CD4-positive, alpha-beta T cell treated with Interleukin-2 at 100 ng/mL for 4 hours (primary cell): ENCODE data around the gene IKBKG.
"Not testable (repeated sequence)": the region's sequence is repeated elsewhere in the genome, so short reads cannot be mapped to it uniquely, and the experiment has no call there.

ENCODE experiments used
- DNase-seq: peaks from one replicate; pipeline ENCODE4 v3.0.0-alpha.2; 2020; ENCODE audit warnings: low spot score

The IKBKG gene

DNA sequence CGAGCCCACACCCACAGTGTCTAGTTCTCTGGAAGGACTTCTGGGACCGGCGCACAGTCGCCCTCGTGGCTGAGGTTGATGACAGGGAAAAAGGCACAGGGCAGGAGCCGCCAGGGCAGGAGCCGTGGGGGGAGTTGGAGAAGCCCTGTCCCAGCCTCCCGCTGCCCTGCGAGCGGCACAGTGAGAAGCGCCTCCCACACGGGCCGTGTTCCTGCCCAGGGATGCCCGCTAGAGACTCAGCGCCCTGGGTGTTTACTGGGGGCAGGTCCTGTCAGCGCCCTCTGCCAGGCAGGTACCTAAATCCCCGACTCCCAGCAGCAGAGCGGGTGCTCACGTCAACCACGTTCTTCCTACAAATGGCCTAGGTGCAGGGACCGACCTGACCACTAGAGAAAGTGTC is 11.5 kb downstream of the IKBKG start:
- DNase-seq = not testable (repeated sequence)

DNA sequence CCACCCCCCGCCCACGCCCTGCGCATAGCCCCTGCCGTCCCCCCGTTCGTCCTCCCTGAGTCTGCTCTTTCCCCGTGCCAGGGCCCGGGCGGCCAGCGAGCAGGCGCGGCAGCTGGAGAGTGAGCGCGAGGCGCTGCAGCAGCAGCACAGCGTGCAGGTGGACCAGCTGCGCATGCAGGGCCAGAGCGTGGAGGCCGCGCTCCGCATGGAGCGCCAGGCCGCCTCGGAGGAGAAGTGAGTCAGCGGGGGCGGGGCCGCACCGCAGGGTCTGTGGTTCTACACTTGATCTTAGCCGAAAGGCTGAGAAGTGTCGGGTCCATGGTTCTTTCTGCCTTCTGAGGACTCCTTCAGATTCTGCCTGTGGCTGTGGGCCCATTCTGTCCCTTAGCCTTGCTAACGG is 12.9 kb downstream of the IKBKG start:
- DNase-seq = not testable (repeated sequence)

DNA sequence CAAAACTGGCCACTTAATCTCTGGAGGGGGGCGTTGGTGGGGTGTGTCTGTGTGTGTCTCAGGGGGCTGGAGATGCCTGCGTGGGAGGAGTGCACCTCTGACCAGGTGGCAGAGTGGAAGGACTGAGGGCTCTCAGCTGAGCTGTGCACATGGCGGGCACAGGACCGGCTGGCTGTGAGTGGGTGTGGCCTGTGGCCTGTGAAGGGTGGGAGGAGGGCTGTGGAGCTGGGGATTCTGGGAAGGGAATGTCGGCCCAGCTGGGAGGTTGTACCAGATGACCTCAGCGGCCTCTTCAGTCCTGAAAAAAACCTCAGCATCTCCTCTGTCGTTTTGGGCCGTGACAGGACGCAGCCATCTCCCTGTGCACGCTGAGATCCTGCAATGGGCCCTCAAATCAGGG is 14.9 kb downstream of the IKBKG start:
- DNase-seq = not testable (repeated sequence)

DNA sequence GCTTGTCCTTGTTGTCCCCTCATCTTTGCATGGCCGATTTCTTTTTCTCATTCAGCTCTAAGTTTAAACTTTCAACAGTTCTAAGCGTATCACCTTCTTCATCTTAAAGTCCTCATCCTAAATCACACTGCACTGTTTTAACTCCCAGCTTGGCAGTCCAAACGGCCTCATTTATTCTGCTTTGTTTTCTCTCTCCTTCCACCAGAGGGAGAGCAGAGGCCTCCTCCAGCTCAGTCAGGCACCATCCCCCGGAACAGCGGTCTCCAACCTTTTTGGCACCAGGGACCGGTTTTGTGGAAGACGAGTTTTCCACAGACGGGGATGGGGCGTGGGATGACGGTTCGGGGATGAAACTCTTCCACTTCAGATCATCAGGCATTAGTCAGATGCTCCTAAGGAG is 22.9 kb downstream of the IKBKG start:
- DNase-seq = not testable (repeated sequence)

DNA sequence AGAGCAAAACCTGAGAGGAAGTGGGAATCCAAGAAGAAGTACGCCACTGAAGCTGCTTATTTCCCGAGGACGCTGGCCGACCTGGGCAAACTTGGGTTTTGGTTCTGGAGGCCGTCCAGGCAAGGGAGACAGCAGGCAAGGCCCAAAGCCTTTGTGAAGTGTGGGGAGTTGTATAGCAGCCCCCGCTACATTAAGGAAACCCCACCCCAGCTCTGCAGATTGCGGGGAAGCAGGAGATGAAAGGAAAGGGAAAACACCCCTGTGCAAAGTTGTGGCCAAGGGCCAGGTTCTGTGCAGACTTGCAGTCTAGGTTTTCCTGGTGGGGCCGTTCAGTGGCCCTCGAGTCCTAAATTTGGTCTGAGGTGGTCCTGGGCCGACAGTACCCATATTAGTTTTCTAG is 25.6 kb downstream of the IKBKG start:
- DNase-seq = not testable (repeated sequence)

DNA sequence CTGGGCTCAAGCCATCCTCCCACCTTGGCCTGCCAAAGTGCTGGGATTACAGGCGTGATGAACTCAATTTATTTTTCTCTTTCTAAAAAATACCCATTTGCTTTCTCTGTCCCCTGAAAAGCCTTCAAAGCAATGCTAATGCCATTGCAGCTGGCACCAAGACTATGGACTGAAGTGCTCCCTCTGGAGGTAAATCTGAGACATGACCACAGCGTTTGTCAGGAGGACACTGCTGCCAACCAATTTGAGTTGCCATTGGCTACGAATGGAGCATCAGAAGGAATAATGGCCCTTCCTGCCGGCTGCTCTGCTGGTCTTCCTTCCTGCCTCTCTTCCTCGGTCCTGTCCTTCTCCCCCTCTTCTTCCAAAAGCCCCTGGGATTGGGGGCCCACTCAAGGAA is 27.7 kb downstream of the IKBKG start:
- not testable (repeated sequence) for DNase-seq

DNA sequence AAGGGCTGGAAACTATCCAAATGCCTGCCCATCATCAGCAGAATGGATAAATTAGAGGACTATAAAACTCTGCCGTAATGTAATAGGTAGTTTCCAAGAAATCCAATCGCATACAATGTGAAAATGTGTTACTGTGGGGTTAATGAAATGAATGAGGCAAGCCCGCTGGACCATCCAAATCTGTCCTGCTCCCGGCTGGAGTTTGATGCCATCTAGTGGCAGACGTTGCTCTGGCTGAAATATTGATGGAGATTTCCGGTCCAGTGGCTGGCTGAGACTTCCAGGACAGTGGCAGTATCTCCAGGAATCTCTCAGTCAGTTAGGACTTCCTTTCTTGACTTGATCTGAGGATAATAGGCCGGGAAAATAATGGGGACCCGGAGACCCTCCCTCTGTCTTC is 35.6 kb downstream of the IKBKG start:
- DNase-seq = not testable (repeated sequence)

DNA sequence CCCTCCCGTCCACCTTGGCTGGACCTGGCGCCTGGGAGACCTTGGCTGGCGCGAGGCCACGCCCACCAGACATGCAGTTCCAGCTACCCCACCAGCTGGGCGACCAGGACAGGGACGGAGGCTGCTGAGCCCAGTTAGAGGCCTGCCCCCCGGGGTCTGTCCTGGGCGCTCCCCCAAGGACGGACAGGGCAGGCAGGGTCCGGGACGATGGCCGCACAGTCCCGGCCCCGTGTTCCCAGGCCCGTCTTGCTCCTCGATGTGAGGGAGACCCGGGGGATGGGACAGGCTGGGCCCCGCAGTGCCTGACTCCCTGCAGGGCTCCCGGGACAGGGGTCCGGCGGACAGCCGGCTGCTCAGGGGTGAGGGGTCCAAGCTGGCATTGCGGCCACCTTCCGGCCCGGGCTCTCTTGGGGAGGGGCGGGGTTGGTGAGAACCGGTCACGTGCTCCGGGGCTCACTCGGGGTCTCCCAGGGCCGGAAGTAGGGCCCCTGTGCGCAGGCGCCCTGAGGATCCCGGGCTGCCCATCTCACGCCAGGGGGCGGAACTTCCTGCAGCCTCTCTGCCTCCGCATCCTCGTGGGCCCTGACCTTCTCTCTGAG is 37.3 kb downstream of the IKBKG start, which contains the start of gene CTAG1A:
CTAG1A (plus strand) TSS at position 549 of the 599 bp plus-strand sequence. CDS start 74 bp downstream, outside the sequence.
- not testable (repeated sequence) for DNase-seq

DNA sequence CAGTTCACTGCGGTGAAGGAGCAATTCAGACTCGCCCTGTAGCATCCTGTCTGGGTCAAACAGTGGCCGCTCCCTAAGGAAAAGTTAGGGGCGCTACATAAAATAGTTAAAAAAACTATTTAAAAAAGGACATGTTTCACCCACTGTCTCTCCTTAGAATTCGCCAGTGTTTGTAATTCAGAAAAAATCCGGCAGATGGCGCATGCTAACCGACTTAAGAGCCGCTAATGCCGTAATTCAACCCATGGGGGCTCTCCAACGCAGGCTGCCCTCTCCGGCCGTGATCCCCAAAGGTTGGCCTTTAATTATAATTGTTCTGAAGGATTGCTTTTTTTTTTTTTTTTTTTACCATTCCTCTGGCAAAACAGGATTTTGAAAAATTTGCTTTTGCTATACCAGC is 43.0 kb downstream of the IKBKG start:
- not testable (repeated sequence) for DNase-seq

DNA sequence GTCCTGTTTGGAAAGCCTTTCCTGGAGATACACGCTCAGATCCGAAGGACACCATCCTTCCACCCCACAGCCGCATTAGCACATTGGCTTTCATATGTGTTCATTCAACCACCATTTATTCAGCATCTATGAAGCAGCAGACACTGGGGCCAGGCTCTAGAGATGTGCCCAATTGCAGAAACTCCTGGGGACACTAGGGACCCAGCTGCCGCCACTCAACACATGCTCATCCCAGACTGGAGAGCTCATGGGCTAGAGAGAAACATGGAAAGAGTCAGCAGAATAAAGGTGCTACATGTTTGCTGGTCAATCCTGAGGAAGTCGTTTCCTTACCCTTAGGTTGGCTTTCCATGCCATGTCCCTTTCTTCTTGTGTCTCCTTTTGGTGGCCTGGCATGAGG is 45.1 kb downstream of the IKBKG start:
- no peak for DNase-seq

DNA sequence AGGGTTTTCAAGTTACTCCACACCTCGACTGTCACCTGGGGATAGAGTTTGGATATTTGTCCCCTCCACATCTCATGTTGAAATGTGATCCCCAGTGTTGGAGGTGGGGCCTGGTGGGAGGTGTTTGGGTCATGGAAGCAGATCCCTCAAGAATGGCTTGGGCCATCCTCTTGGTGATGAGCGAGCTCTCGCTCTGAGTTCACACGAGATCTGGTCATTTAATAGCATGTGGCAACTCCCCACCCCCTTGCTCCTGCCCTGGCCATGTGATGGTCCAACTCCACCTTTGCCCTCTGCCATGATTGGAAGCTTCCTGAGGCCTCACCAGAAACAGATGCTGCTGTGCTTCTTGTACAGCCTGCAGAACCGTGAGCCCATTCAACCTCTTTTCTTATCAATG is 45.8 kb downstream of the IKBKG start:
- DNase-seq = no peak

DNA sequence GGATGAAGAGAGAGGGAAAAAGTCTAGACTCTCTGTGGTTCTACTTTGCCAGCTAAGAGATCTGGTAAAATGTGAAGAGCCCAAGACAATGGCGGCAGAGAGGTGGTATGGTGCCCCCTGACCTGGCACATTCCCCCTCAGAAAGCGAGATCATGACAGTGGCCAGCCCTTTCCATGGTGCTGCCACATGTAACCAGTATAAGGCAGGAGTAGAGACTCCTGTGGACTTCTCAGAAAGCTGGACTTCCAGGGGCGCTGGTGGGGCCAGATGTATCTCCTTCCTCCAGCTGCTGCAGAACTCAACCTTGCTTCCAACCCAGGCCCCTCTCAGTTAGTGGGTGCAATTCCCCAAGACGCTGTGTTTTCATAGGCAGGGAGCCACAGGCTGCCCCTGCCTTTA is 47.1 kb downstream of the IKBKG start:
- DNase-seq = no peak

DNA sequence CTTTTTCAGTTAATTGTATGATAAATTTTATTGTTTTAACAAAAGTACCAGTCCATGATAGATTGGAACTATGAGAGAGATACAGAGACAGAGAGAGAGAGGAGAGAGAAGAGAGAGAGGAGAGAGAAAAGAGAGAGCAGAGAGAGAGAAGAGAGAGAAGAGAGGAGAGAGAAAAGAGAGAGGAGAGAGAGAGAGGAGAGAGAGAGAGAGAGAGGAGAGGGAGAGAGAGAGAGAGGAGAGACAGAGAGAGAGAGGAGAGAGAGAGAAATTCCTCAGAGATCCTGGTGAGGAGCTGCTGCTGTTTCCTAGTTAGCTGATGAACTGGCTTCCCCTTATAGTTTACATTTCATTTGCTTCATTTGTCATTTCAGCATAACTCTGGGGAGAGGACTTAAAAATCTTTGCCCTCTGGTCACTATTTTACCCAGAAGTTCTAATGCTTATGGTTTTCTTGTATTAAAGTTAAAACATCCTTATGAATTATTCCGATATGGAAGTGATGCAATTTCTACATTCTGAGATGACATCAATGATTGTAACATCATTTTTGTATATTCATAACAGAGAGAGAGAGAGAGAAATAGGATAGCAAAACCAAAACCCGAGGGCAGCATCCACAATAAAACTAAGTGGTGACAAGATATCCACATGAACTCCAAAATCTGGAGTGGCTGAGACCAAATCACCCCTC is 48.3 kb downstream of the IKBKG start:
- DNase-seq = no peak

DNA sequence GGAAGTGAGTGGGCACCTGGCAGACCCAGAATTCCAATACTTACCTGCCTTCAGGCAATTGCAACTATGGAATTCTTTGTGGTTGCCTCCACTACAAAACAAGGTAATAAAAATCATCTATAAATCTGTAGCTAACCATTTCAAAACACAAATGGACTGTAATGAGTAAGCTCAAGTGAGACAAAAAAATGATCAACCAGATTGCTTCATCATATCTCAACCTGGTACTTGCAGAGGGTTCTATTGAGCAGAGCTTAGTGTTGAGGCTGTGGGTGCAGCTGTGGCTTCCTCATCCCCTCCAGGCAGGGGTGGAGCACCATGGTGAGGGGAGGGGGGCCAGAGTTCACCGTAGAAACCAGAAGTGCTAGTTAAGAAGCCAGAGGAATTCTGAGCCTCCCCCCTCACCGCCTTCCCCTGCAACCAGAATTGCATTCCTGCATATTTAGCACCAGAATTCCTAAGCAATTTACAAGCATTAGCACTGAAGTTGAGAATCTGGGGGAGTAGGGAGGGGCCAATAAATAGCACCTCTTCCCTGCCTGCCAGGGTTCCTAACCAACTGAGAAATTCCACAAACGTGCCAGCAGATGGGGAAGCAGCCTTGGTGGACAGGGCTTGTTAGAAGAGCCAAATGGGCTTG is 49.0 kb downstream of the IKBKG start:
- peak; percentile 10 for DNase-seq

DNA sequence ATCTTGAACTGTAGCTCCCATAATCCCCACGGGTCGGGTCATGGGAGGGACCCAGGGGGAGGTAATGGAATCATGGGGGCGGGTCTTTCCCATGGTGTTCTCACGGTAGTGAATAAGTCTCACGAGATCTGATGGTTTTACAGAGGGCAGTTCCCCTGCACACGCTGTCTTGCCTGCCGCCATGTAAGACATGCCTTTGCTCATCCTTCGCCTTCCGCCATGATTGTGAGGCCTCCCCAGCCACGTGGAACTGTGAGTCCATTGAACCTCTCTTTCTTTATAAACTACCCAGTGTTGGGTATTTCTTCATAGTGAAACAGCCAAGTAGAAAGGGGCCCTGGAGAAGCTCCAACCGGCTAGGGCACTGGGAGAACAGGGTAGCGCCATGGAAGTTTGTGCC is 49.8 kb downstream of the IKBKG start:
- DNase-seq = no peak

DNA sequence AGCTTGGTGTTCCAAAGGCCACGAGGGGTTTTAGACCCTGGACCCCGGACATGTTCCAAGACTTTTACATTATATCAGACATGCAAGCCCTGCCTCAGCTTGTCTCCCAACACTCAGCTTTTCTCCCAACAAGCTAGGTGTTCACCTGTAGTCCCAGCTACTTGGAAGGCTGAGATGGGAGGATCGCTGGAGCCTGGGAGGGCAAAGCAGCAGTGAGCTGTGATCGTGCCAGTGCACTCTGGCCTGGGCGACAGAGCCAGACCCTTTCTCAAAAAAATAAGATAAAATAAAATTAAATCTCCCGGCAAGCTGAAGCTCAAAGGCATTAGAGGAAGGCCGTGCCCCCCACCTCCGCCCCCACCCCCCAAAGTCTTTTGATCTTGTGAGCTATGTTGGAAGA is 51.2 kb downstream of the IKBKG start:
- DNase-seq = no peak

DNA sequence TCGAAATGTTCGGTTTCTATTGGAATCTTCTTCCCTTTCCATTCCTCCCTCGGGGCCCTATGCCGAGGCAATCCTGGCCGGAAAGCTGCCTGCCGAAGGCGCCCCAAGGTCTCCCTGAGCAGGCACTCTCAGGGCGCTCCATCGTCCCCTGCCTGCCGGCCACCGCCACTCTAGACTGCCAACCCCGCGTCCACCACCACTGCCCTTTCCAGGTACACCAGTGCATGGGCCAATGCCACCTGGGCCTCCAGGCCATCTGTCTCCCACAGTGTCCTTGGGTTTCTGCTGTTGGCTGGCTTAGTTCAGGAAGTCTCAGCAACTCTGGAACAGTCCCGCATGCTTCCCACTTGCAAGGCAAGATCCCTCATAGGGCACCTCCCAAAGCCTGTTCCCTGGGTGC is 52.1 kb downstream of the IKBKG start:
- no peak for DNase-seq

DNA sequence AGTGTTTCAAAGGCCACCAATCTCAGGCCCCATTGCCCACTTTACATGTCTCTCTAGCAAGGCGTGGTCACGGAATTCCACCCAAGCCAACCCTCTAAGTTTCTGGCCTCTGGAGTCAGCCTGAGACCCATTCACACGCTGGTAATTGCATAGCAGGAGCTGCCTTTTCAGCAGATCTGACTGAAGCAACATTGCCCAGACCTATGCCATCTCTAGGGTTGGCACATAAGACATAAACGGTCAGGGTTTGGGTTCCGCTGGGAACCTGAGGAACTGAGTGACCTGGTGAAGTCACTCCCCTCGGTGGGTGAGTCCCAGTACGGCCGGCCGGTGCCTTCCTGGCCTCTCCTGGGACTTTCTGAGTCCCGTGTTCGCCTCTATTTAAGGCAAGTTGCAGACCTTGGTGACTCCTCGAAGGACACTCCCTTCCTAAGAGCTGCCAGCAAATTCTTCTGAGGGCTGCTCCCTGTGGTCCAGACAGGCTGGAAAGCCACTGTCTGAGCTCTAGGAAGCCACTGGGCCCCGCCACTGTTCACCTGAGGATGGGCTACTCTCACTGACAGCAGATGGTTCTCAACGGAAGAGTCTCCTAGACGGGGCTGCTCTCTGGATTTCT is 53.4 kb downstream of the IKBKG start:
- DNase-seq = no peak

DNA sequence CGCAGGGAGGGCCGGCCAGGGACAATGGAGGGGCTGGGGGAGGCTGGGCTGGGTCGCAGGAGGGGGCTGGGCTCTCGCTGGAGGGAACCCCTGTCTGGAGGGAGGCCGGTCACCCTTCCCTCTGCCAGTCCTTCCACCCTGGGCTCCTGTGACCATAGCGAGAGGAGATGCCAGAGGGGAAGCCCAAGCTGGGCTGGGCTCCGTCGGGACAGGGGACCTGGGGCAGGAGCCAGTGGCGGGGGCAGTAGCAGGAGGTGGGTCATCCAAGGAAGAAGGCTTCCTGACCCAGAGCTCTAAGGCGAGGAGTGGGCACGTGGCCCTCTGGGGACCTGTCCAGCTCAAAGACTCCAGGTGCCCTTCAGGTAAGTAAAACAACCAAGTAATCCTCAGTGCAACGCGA is 54.8 kb downstream of the IKBKG start:
- no peak for DNase-seq

DNA sequence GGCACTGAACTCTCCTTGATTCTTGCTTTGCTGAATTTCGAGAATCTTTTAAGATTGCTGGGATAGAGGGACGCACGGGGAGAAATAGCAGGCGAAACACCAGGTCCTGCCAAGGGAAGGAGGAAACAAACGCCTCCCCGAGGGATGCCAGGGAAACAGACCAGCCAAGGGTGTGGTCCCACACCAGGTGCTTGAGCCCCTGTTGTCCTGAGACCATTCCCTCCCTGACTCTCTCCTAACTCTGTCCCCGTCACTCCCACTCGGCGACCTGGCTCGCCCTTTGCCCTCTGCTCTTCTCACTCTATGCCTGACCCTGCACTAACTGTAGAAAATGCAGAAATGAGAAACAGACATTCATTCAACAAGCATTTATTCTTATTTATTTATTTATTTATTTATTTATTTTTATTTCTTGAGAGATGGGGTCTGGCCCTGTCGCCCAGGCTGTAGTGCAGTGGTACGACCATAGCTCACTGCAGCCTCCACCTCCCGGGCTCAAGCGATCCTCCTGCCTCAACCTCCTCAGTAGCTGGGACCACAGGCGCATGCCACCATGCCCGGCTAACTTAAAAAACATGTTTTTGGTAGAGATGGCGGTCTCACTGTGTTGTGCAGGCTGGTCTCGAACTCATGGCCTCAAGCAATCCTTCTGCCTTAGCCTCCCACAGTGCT is 55.5 kb downstream of the IKBKG start:
- DNase-seq = no peak

DNA sequence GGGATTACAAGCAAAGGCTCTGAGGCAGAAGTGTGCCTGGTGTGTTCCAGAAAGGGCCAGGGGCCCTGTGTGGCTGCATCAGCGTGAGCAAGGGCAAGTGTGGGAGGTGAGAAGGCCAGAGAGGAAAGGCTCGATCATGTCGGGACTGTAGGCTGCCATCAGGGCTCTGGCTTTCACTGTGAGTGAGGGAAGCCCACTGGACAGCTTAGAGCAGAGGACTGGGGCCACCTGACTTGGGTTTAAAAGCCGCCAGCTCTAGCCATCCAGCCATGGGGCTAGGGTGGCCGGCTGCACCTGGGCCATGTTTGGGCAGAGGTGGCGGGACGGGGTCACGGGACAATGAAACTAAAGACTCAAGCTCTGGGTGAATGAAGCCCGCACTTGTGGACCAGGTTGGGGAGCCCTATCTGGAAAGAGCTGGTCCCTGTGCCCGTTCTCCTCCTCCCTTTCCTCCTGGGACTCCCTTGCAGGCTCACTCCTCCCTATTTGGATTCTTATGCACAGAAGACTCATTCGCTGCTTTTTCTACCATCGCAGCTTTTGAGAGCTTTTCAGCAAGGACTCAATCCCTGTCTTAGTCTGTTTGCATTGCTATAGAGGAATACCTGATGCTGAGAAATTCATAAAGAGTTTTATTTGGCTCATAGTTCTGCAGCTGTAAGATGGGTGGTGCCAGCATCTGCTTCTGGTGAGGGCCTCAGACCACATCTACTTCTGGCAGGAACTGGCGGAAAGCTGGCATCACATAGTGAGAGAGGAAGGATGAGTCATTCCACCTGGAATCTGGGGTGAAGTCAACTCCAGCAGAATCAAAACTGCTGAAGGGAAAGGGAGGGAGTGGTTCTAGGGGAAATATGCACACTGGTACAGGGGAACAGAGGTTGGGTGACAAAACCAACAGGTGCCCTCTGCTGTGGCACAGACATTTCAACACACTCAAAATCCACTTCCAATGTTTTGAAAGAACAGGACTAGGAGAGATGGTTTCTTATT is 56.3 kb downstream of the IKBKG start:
- DNase-seq = no peak
